Right cardiac atrium (tissue), 5 donors: ENCODE results near the gene CXXC5. TPM values are rescaled to one million over a fixed set of nuclear protein-coding genes. Genes with fewer than 3 reads are reported as not detected.
"Not testable (repeated sequence)": the region's sequence is repeated elsewhere in the genome, so short reads cannot be mapped to it uniquely, and the experiment has no call there.

Experiments used
- ATAC-seq, 2 donors: fragments of 200-7000 bp; cut with Tn5 transposase; one replicate each; pipeline versions ENCODE4 v1.8.0 to v1.9.1; 2020; ENCODE audit warnings: moderate library complexity in 2 of 2, mild to moderate bottlenecking in 1 of 2
- DNase-seq, 3 donors: peaks; one replicate each; pipeline ENCODE4 v3.0.0-alpha.2; 2020
- H3K27ac ChIP-seq: one replicate; pipeline ENCODE4 v1.5.1; 2013; ENCODE audit warnings: mild to moderate bottlenecking, low read length, control low read depth, moderate library complexity
- H3K27me3 ChIP-seq: one replicate; pipeline ENCODE4 v1.6.1; 2013; ENCODE audit not compliant: control insufficient read depth, insufficient read depth
- H3K4me1 ChIP-seq: one replicate; pipeline ENCODE4 v1.6.1; 2013; ENCODE audit warnings: low read length; ENCODE audit not compliant: control insufficient read depth, insufficient read depth
- H3K4me3 ChIP-seq: one replicate; pipeline ENCODE4 v1.5.1; 2013; ENCODE audit warnings: low read length, control low read depth
- H3K9me3 ChIP-seq: one replicate; pipeline ENCODE4 v1.6.1; 2013; ENCODE audit warnings: low read length; ENCODE audit not compliant: control insufficient read depth
- whole genome bisulfite sequencing: extraction: QIAGEN DNeasy Blood & Tissue Kit; methylation state at CpG from one replicate; pipeline ENCODE4 v1.1.7; 2013; 5-methylcytosine and 5-hydroxymethylcytosine counted together
- intact Hi-C, 4 donors: fragments of 100-400 bp; cut with DNase I; formaldehyde crosslinking; loops; one replicate each; pipeline versions ENCODE4 v1.11.0 to v1.14.0; 2022 to 2023
- polyA plus RNA-seq: library from polyadenylated mRNA; stranded (reverse); fragments of 200-250 nt; gene quantifications from one replicate; pipeline ENCODE4 v1.2.3, GENCODE V29; 2013
- total RNA-seq, 4 donors: library from RNA; stranded (reverse); fragmentation: NEBNext Ultra II Directional; extraction: Animal tissue kit (Norgen Biotek cat#: 25700); gene quantifications; one replicate each; pipeline ENCODE4 v1.2.1, GENCODE V29; 2021
- donor health status: healthy with polysubstance abuse.
- donor health status: DM: no; HTN: yes; CAD: no.
- donor health status: DM: no; HTN: no; CAD: no.
- donor health status: DM: no; HTN: yes; CAD: no; lungs with severe emphysema.
- donor health status: DM: yes; HTN: yes; CAD: no.

Gene CXXC5
- total and polyA plus RNA-seq, 5 donors = 33.9 to 70.5 (median 48.7) TPM

DNA sequence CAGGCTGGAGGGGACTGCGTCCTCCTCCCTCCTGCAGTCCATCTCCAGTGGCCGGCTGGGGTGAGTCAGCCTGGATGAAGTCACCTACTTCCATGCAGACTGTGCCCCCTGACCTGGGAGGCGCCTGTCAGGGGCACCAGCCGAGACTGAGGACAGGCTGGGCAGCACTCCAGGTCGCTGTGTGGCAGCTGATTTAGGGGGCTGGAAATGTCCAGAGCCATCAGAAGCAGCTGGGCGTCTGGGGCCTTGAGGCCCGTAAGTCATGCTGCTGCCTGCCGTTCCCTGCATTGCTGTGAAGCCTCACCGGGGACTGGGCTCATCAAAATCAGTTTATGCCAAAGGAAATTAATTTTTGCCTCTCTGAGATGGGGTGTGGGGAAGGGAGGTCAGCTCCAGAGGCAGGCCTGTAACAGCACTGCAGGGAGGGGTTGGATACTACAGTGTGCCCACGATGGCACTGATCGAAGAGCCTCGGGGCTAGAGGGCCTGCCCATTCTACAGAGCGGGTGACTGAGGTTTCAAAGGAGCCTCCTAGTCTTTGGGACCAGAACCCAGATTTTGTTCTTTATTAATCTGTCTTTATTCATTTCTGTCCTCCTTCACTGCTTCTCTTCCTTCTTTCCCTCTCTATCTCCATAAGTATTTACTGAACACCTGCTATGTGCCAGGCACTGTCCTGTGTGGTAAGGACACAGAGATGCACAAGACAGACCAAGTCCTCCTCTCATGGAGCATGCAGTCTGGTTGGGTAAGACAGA lies 77.1 kb downstream of the CXXC5 start:
- ATAC-seq (peak; percentile 93 to 96), DNase-seq (peak; percentile 86 to 92 (median 92))
- Histone ChIP-seq H3K27me3 (no peaks in the 10 kb centered on the region), H3K4me3 (no peak overlapping the region), H3K27ac (peak overlapping the region; percentile 53), H3K4me1 (peaks cover 3% of the 10 kb centered on the region), H3K9me3 (no peaks in the 10 kb centered on the region)
- intact Hi-C loops = no loop called here
- WGBS = 51% methylated on average over 13 of the region's 13 CpGs

DNA sequence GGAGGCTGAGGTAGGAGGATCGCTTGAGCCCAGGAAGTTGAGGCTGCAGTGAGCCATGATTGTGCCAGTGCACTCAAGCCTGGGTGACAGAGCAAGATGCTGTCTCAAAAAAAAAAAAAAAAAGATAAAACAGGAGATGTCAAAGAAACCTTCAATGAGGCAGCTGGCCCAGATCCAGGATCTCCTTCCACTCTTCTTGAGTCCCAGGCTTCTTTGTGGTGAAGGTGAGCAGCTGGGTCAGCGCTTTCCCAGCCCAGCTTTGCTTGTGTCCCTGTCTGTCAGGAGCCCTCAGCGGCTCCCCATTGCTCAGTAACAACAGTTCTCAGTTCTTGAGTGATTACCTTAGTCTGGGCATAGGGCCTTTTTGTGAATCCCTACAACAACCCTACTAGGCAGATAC lies 78.1 kb downstream of the CXXC5 start:
- Histone ChIP-seq H3K27ac (no peak overlapping the region), H3K27me3 (no peaks in the 10 kb centered on the region), H3K4me1 (peaks cover 3% of the 10 kb centered on the region), H3K9me3 (no peaks in the 10 kb centered on the region), H3K4me3 (no peak overlapping the region)
- 97% methylated on average over 3 of the region's 3 CpGs for WGBS
- ATAC-seq = no peak
- intact Hi-C loops = no loop called here
- DNase-seq = no peak

DNA sequence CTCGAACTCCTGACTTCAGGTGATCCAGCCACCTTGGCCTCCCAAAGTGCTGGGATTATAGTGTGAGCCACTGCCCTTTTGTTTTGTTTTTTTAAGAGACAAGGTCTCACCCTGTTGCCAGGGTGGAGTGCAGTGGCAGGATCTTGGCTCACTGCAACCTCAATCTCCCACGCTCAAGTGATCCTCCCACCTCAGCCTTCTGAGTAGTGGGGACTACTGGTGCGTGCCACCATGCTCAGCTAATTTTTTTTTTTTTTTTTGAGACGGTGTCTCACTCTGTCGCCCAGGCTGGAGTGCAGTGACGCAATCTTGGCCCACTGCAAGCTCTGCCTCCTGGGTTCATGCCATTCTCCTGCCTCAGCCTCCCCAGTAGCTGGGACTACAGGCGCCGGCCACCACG lies 79.5 kb downstream of the CXXC5 start:
- H3K4me1 ChIP-seq, H3K27me3 ChIP-seq, H3K9me3 ChIP-seq, intact Hi-C loops, DNase-seq, ATAC-seq, H3K4me3 ChIP-seq, H3K27ac ChIP-seq: not testable (repeated sequence)
- 82% methylated on average over 9 of the region's 9 CpGs for WGBS

DNA sequence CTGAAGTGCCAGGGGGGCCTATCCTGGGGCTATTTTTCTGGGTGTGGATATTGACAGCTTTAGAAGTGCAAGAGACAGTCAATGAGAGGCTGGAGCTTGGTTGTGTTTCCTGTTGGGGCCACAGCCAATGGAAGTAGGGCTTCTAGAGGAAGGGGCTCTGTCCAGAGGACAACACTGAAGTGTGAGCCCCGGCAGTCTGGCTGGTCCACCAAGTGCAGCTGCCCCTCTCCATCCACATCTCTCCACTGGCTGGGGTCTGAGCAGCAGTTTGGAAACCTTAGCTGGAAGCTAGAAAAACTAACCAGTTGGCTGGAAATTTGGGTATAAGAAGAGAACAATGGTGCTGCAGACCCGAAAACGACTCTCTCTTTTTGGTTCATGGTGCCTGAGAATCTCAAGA lies 83.1 kb downstream of the CXXC5 start:
- intact Hi-C loops = no loop called here
- WGBS = 80% methylated on average over 3 of the region's 3 CpGs
- Histone ChIP-seq H3K9me3 (no peaks in the 10 kb centered on the region), H3K4me3 (no peak overlapping the region), H3K4me1 (no peaks in the 10 kb centered on the region), H3K27ac (no peak overlapping the region), H3K27me3 (no peaks in the 10 kb centered on the region)
- ATAC-seq (no peak), DNase-seq (no peak)

DNA sequence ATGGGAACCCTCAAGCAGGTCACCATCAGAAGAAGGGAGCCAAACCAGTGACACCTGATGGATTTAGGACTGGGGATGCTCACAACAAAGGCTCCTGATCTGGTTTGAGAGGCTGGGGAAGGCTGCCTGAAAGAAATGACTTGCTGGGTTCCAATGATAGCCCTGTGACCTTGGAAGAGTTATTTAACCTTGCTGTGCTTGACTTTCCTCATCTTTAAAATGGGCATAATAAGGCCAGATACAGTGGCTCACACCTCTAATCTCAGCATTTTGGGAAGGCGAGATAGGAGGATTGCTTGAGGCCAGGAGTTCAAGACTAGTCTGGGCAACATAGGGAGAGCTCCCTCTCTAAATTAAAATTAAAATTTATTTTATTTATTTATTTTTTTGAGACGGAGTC lies 83.9 kb downstream of the CXXC5 start:
- 92% methylated on average over 2 of the region's 2 CpGs for whole genome bisulfite sequencing
- DNase-seq = no peak
- no peak for ATAC-seq
- Histone ChIP-seq H3K4me1 (no peaks in the 10 kb centered on the region), H3K9me3 (no peaks in the 10 kb centered on the region), H3K27ac (no peak overlapping the region), H3K27me3 (no peaks in the 10 kb centered on the region), H3K4me3 (no peak overlapping the region)
- intact Hi-C loops = no loop called here

DNA sequence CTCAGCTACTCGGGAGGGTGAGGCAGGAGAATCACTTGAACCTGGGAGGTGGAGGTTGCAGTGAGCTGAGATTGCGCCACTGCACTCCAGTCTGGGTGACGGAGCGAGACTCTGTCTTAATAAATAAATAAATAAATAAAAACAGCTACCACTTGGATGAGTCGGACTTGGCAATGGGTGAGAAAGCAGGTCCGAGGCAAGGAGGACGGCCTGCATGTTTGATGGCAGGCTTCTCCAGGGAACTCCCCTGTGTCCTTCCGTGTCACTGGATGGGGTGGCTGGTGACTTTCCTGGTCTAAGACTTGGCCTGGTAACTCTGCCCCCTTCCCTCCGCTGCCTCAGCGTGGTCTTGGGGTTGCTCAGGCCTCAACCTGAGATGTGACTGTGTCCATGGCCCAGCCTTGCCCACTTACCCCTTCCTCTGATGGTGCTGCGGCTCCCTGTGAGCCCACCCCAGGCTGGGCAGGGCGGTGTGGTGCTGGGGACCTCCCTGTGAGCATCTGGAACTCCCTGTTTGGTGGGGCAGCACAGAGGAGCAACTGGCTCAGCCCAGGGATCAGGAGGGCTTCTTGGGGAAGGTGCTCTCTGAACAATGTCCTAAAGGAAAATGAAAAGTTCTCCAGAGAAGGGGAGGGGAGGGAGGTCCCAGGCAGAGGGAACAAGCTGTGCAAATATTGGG lies 85.0 kb downstream of the CXXC5 start:
- WGBS = 95% methylated on average over 12 of the region's 12 CpGs
- H3K4me1 ChIP-seq = peaks cover under 1% of the 10 kb centered on the region
- intact Hi-C loops = no loop called here
- no peaks in the 10 kb centered on the region for H3K27me3 ChIP-seq
- ATAC-seq (peak in 1 of 2 donors; percentile 14), DNase-seq (no peak)
- H3K4me3 ChIP-seq = no peak overlapping the region
- no peak overlapping the region for H3K27ac ChIP-seq
- no peaks in the 10 kb centered on the region for H3K9me3 ChIP-seq

Other genes starting within 250 kb of the CXXC5 start
- gene SPATA24, start 244.3 kb upstream of the CXXC5 start, total RNA-seq = 10 to 100 TPM in 3 of 4 donors, 1 to 10 TPM in 1; 9.8 to 25.4 (median 14.4) TPM
- gene SPATA24, start 244.3 kb upstream of the CXXC5 start, polyA plus RNA-seq = 34.6 TPM
- 10 to 100 TPM; 14.0 to 24.9 (median 15.2) TPM for gene DNAJC18, start 208.8 kb upstream of the CXXC5 start, total RNA-seq
- 5.6 TPM for gene DNAJC18, start 208.8 kb upstream of the CXXC5 start, polyA plus RNA-seq
- gene ECSCR, start 185.6 kb upstream of the CXXC5 start, total RNA-seq = 10 to 100 TPM; 19.9 to 38.3 (median 21.2) TPM
- 25.3 TPM for gene ECSCR, start 185.6 kb upstream of the CXXC5 start, polyA plus RNA-seq
- gene SMIM33, start 177.3 kb upstream of the CXXC5 start, total RNA-seq = not detected
- gene SMIM33, start 177.3 kb upstream of the CXXC5 start, polyA plus RNA-seq = not detected
- gene STING1, start 165.6 kb upstream of the CXXC5 start, total RNA-seq = 100 to 1,000 TPM in 1 of 4 donors, 10 to 100 TPM in 3; 79.7 to 125 (median 93.8) TPM
- 47.9 TPM for gene STING1, start 165.6 kb upstream of the CXXC5 start, polyA plus RNA-seq
- 100 to 1,000 TPM; 112 to 138 (median 120) TPM for gene UBE2D2, start 87.0 kb upstream of the CXXC5 start, total RNA-seq
- 111 TPM for gene UBE2D2, start 87.0 kb upstream of the CXXC5 start, polyA plus RNA-seq
- gene PSD2, start 147.5 kb downstream of the CXXC5 start, total RNA-seq = under 1 TPM in 2 of 4 donors, not detected in 2; 0.06 to 0.11 TPM
- 0.02 TPM for gene PSD2, start 147.5 kb downstream of the CXXC5 start, polyA plus RNA-seq